HCT116 (cell line): ENCODE results near the gene MAPK1. TPM values are rescaled to one million over a fixed set of nuclear protein-coding genes. Genes with fewer than 3 reads are reported as not detected.

Experiments
- ATAC-seq: fragments of 200-7000 bp; cut with Tn5 transposase; 2 replicates; pipeline ENCODE4 v1.9.1; 2020; ENCODE audit warnings: mild to moderate bottlenecking, moderate library complexity
- BruUV-seq: library from RNA; stranded (reverse); fragments of 400-500 nt; replicated peaks from 2 replicates; lab custom pipeline; 2021; lab: Mats Ljungman, UMichigan
- CTCF ChIA-PET: fragments of 300-600 bp; sonication (Branson Sonifier 250); formaldehyde crosslinking; loops from one replicate; lab custom pipeline; 2021; ENCODE audit warnings: antibody characterized with exemption; lab: Charles Lee
- POLR2A ChIA-PET: fragments of 300-600, 350-600 bp; sonication (Branson Sonifier 250); formaldehyde crosslinking; loops from one replicate; lab custom pipeline; 2021; ENCODE audit warnings: antibody characterized with exemption; lab: Charles Lee
- RAD21 ChIA-PET, 2 experiments: fragments of 300-600 bp; sonication (Branson Sonifier 250); formaldehyde crosslinking; loops; one replicate each; lab custom pipeline; 2023; ENCODE audit warnings: low total read pairs in 2 of 2; ENCODE audit not compliant: uncharacterized antibody in 2 of 2, unreplicated experiment in 2 of 2, low non-redundant PET in 1 of 2; lab: Charles Lee
- DNase-seq: peaks from one replicate; pipeline ENCODE4 v3.0.0-alpha.2; 2010; ENCODE audit warnings: low read depth, low spot score
- H2AFZ ChIP-seq: fragments of 200-600 bp; shearing (Covaris generic), sonication (generic); 2 replicates; pipeline ENCODE4 v1.6.1; 2017; ENCODE audit warnings: low read depth, mixed run types, mixed read lengths, antibody characterized with exemption, low read length; ENCODE audit not compliant: poor library complexity, severe bottlenecking
- H3K27ac ChIP-seq: 2 replicates; pipeline ENCODE4 v1.5.1; 2012; ENCODE audit warnings: low read depth, low read length
- H3K27me3 ChIP-seq: fragments of 200-600 bp; sonication (generic); 2 replicates; pipeline ENCODE4 v1.6.1; 2016; ENCODE audit warnings: mixed run types, low read length, mixed read lengths; ENCODE audit not compliant: insufficient read depth
- H3K36me3 ChIP-seq, 2 experiments: fragments of 200-500 bp in 1 of 2; fragments of 200-600 bp in 1 of 2; sonication (Bioruptor generic) in 1 of 2; sonication (generic) in 1 of 2; 2 replicates each; pipeline versions ENCODE4 v1.5.1 to v1.6.1; 2014 to 2016; ENCODE audit warnings: low read length in 2 of 2, inconsistent platforms in 1 of 2, mixed read lengths in 1 of 2, mixed run types in 1 of 2; ENCODE audit not compliant: insufficient read depth in 2 of 2, control insufficient read depth in 1 of 2
- H3K4me1 ChIP-seq, 2 experiments: fragments of 200-600 bp in 1 of 2; sonication (generic) in 1 of 2; 2 replicates each; pipeline versions ENCODE4 v1.5.1 to v1.6.1; 2012 to 2017; ENCODE audit warnings: low read length in 2 of 2, inconsistent platforms in 1 of 2, mild to moderate bottlenecking in 1 of 2, mixed read lengths in 1 of 2, mixed run types in 1 of 2, moderate library complexity in 1 of 2; ENCODE audit not compliant: insufficient read depth in 2 of 2, control insufficient read depth in 1 of 2
- H3K4me2 ChIP-seq: fragments of 200-600 bp; sonication (generic); 2 replicates; pipeline ENCODE4 v1.6.1; 2017; ENCODE audit warnings: mixed run types, low read length, mixed read lengths
- H3K4me3 ChIP-seq, 2 experiments: fragments of 200-600 bp in 1 of 2; sonication (generic) in 1 of 2; replicated peaks in 1 of 2; 2 replicates each; pipeline ENCODE4 v1.5.1; 2011 to 2016; ENCODE audit warnings: low read length in 2 of 2, control low read depth in 1 of 2, low read depth in 1 of 2, mild to moderate bottlenecking in 1 of 2, mixed read lengths in 1 of 2, mixed run types in 1 of 2
- H3K79me2 ChIP-seq: fragments of 200-600 bp; sonication (generic); 2 replicates; pipeline ENCODE4 v1.6.1; 2017; ENCODE audit warnings: mild to moderate bottlenecking, mixed run types, low read length, moderate library complexity, mixed read lengths; ENCODE audit not compliant: insufficient read depth
- H3K9ac ChIP-seq: fragments of 200-600 bp; sonication (generic); 2 replicates; pipeline ENCODE4 v1.6.1; 2016; ENCODE audit warnings: low read length, mixed read lengths
- H3K9me2 ChIP-seq: fragments of 200-600 bp; sonication (generic), shearing (Covaris generic); 2 replicates; pipeline ENCODE4 v1.6.1; 2017; ENCODE audit warnings: mixed run types, mild to moderate bottlenecking, moderate library complexity; ENCODE audit not compliant: insufficient read depth
- H3K9me3 ChIP-seq, 2 experiments: fragments of 200-500 bp in 1 of 2; fragments of 200-600 bp in 1 of 2; sonication (Bioruptor generic) in 1 of 2; sonication (generic) in 1 of 2; 2 replicates each; pipeline ENCODE4 v1.6.1; 2014 to 2017; ENCODE audit warnings: low read length in 2 of 2, mixed read lengths in 2 of 2, inconsistent platforms in 1 of 2, low read depth in 1 of 2, mild to moderate bottlenecking in 1 of 2, mixed run types in 1 of 2, moderate library complexity in 1 of 2; ENCODE audit not compliant: control insufficient read depth in 1 of 2, insufficient read depth in 1 of 2
- H4K20me1 ChIP-seq: fragments of 200-600 bp; sonication (generic), shearing (Covaris generic); 2 replicates; pipeline ENCODE4 v1.6.1; 2017; ENCODE audit warnings: mixed run types, mild to moderate bottlenecking, moderate library complexity; ENCODE audit not compliant: insufficient read depth
- CBX3 ChIP-seq: IDR thresholded peaks from 2 replicates; pipeline ENCODE4 v1.6.1; 2012; ENCODE audit warnings: low read depth
- CEBPB ChIP-seq: IDR thresholded peaks from 2 replicates; pipeline ENCODE4 v1.6.1; 2012; ENCODE audit warnings: low read depth
- CTCF ChIP-seq, 3 experiments: fragments of 200-600 bp in 1 of 3; sonication (generic) in 1 of 3; IDR thresholded peaks in 2 of 3; conservative IDR thresholded peaks in 1 of 3; 2 replicates each; pipeline ENCODE4 v1.5.1; 2012 to 2017; ENCODE audit warnings: low read depth in 2 of 3, low read length in 2 of 3, antibody characterized with exemption in 1 of 3, borderline replicate concordance in 1 of 3, control low read depth in 1 of 3, mild to moderate bottlenecking in 1 of 3, mixed read lengths in 1 of 3, mixed run types in 1 of 3, moderate library complexity in 1 of 3; ENCODE audit not compliant: insufficient read depth in 1 of 3
- ELF1 ChIP-seq: IDR thresholded peaks from 2 replicates; pipeline ENCODE4 v1.6.1; 2012; ENCODE audit warnings: low read depth, borderline replicate concordance
- EZH2 ChIP-seq: fragments of 200-600 bp; sonication (generic); IDR thresholded peaks from 2 replicates; pipeline ENCODE4 v1.6.1; 2017; ENCODE audit warnings: antibody characterized with exemption, mixed run types
- EZH2phosphoT487 ChIP-seq: fragments of 200-600 bp; IDR thresholded peaks from 2 replicates; pipeline ENCODE4 v1.6.1; 2018; ENCODE audit warnings: antibody characterized with exemption, borderline replicate concordance
- MAX ChIP-seq: IDR thresholded peaks from 2 replicates; pipeline ENCODE4 v1.6.1; 2012
- POLR2A ChIP-seq: IDR thresholded peaks from 2 replicates; pipeline ENCODE4 v1.7.0; 2011; ENCODE audit warnings: borderline replicate concordance; ENCODE audit not compliant: insufficient read depth, insufficient read length; ENCODE audit errors: extremely low read depth
- POLR2AphosphoS5 ChIP-seq: IDR thresholded peaks from 2 replicates; pipeline ENCODE4 v1.6.1; 2011; ENCODE audit warnings: mild to moderate bottlenecking, low read depth, low read length, moderate library complexity
- RAD21 ChIP-seq: IDR thresholded peaks from 2 replicates; pipeline ENCODE4 v1.6.1; 2012; ENCODE audit warnings: low read depth, mild to moderate bottlenecking
- REST ChIP-seq: IDR thresholded peaks from 2 replicates; pipeline ENCODE4 v1.6.1; 2012; ENCODE audit warnings: low read depth
- SIN3A ChIP-seq: IDR thresholded peaks from 2 replicates; pipeline ENCODE4 v1.6.1; 2012; ENCODE audit warnings: low read depth
- SP1 ChIP-seq: IDR thresholded peaks from 2 replicates; pipeline ENCODE4 v1.6.1; 2012; ENCODE audit warnings: low read depth
- SRF ChIP-seq: IDR thresholded peaks from 2 replicates; pipeline ENCODE4 v1.6.1; 2012; ENCODE audit warnings: low read depth
- TCF7L2 ChIP-seq: IDR thresholded peaks from 2 replicates; pipeline ENCODE4 v1.7.0; 2011; ENCODE audit warnings: borderline replicate concordance, inconsistent platforms; ENCODE audit not compliant: insufficient read depth, insufficient read length; ENCODE audit errors: extremely low read depth
- YY1 ChIP-seq: IDR thresholded peaks from 2 replicates; pipeline ENCODE4 v1.6.1; 2011; ENCODE audit warnings: low read length, low read depth, moderate library complexity, mild to moderate bottlenecking; ENCODE audit not compliant: insufficient replicate concordance; ENCODE audit errors: extremely low read depth
- ZBTB33 ChIP-seq: IDR thresholded peaks from 2 replicates; pipeline ENCODE4 v1.6.1; 2011; ENCODE audit warnings: mild to moderate bottlenecking, low read length, moderate library complexity; ENCODE audit not compliant: insufficient replicate concordance; ENCODE audit errors: extremely low read depth
- ZFX ChIP-seq: fragments of 450-650 bp; IDR thresholded peaks from 2 replicates; pipeline ENCODE4 v1.6.1; 2017
- ZNF274 ChIP-seq: fragments of 200-500 bp; sonication (Bioruptor generic); IDR thresholded peaks from 2 replicates; pipeline ENCODE4 v1.6.1; 2014; ENCODE audit warnings: mild to moderate bottlenecking, low read depth, low read length, inconsistent platforms
- intact Hi-C: fragments of 100-400 bp; cut with micrococcal nuclease; formaldehyde crosslinking; loops from 2 replicates; pipeline ENCODE4 v1.10.0; 2022
- total RNA-seq: library from RNA; stranded (reverse); gene quantifications from one replicate; pipeline ENCODE4 v1.2.1, GENCODE V29; 2021; ENCODE audit not compliant: unreplicated experiment

The MAPK1 gene
- total RNA-seq, 1 experiment from 2014 or later, result 137 TPM

GRCh38 chr22:21889251-21889990, 22.0 kb upstream of the MAPK1 start:
- H3K9ac ChIP-seq, result no peak overlapping the region
- no peak overlapping the region for H3K4me2 ChIP-seq
- H3K36me3 ChIP-seq, result no peaks in the 10 kb centered on the region
- intact Hi-C loops, result no loop called here
- POLR2A ChIA-PET, result no interaction called here
- no peak for DNase-seq
- CTCF ChIA-PET, result no interaction called here
- no peaks in the 10 kb centered on the region for H3K4me1 ChIP-seq
- RAD21 ChIA-PET, result no interaction called here
- H3K9me2 ChIP-seq, result no peaks in the 10 kb centered on the region
- no peaks in the 10 kb centered on the region for H3K9me3 ChIP-seq
- H2AFZ ChIP-seq, result no peak overlapping the region
- no peak overlapping the region for H3K4me3 ChIP-seq
- ATAC-seq, result no peak
- TF ChIP-seq CEBPB, result no peak
- TF ChIP-seq RAD21, result no peak
- no peak for TF ChIP-seq ZBTB33
- no peak for TF ChIP-seq POLR2AphosphoS5
- TF ChIP-seq REST, result no peak
- TF ChIP-seq ZFX, result no peak
- TF ChIP-seq CBX3, result no peak
- TF ChIP-seq EZH2, result no peak
- no peak for TF ChIP-seq SIN3A
- no peak for TF ChIP-seq SP1
- TF ChIP-seq ELF1, result no peak
- no peak for TF ChIP-seq MAX
- TF ChIP-seq YY1, result no peak
- no peak for TF ChIP-seq POLR2A
- TF ChIP-seq CTCF (IDR thresholded peaks at IDR 0.05 in 2 of 3, conservative IDR thresholded peaks at IDR 0.05 in 1 of 3; ENCODE audit: borderline replicate concordance in 1 of 3, insufficient read depth in 1 of 3, low read depth in 2 of 3, low read length in 2 of 3), result no peak
- TF ChIP-seq SRF, result no peak
- no peak for TF ChIP-seq EZH2phosphoT487
- no peak for TF ChIP-seq TCF7L2
- TF ChIP-seq ZNF274, result no peak
- no TSS peak for BruUV-seq
- no peaks in the 10 kb centered on the region for H3K27me3 ChIP-seq
- no peaks in the 10 kb centered on the region for H3K79me2 ChIP-seq
- H3K27ac ChIP-seq, result no peak overlapping the region
- no peaks in the 10 kb centered on the region for H4K20me1 ChIP-seq
